ENCODE measurements around the gene CROCC.

GRCh38 chr1:17005365-17005740, 83.6 kb downstream of the CROCC start:
- TF ChIP-seq CTCF (IDR thresholded peaks at IDR 0.05) (no peak), POLR2A (IDR thresholded peaks at IDR 0.05) (no peak), POLR2AphosphoS5 (IDR thresholded peaks at IDR 0.05) (no peak)
